Measurements from ENCODE around the gene NPEPL1. TPM values are rescaled to one million over a fixed set of nuclear protein-coding genes. Genes with fewer than 3 reads are reported as not detected.

The NPEPL1 gene
- total RNA-seq, 1 experiment from 2014 or later, result 41.9 TPM

DNA sequence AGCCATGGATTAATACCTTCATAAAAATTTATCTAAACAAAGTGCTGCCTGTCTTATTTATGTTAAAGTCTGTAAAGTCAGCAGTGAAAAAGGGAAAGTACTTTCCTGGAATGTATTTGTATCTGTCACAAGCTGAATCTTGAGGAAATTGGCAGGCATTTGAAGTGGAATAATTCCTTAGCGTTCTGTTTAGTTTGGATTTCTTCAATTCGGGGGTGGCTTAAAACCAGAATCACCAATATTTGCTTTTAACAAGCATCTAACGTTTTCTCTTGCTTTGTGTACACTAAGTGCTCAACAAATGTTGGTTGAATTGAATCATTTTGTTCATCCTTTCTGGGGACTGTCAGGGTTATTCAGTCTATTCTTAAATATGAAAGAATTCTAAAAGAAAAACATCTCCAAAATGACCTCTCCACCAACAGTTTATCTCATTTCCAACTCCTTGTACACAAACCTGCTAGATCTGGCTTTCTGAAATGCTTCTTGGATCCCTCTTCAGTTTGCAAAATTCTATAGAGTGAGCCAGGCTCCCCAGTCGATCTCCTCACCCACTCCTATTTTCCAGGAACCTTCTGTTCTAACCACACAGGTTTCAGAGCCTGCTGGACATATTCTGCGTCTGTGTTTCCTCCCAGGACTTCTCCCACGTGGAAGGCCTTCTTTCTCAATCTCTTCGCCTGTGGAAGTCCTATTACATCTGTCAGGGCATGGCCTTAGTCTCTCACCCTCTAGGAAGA is 2.0 kb upstream of the NPEPL1 start:
- intact Hi-C loops (cut with micrococcal nuclease; ENCODE audit: unreplicated experiment), result loop anchor here (5.0 kb wide), 2 partner anchors 38 to 453 kb away; partner anchors contain the start of gene STX16

DNA sequence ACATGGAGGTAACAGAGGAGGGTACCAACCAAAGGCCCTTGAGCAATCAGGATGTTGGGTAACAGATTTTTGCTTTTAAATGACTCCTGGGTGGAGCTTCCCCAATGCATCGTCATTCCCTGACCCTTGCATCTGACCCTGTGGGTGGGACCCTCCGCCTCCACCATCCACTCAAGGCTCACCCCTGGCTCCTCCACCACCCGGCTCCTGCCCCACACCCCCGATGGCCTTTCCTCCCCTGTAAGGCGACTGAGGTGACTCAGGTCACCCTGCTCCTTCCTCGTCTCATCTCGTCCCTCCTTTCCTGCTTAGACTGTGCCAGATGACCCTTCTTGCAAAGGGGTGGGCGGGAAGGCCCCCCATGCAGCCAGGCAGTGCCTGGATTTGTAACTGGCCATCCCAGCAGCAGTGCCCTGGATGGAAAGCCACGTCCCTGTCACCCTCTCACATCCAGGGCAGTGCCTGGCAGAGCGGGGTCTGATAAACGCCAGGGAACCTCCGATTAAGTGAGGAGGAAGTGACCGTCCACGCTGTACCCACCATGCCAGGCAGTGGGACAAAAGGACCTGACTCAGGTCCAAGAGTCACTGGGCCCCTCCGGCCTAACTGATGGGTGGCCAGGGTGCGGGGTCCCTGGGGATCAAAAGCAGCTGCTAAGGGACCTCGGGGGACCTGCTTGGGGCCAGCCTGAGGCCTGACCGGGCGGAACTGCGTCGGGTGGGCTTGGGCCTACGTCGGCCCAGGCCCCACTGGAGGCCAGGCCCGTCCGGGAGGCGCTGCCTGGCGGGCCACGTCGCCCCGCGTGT is 624 bp upstream of the NPEPL1 start:
- POLR2A ChIA-PET, result no interaction called here
- no peaks in the 10 kb centered on the region for H3K4me1 Mint-ChIP-seq (ENCODE audit: low read depth, unreplicated experiment)
- Histone ChIP-seq H3K9me3 (no peaks in the 10 kb centered on the region), H3K4me1 (peaks cover 18% of the 10 kb centered on the region), H3K27me3 (replicated peaks; ENCODE audit: control insufficient read depth, insufficient read depth, low read length) (no peaks in the 10 kb centered on the region), H3K36me3 (ENCODE audit: control insufficient read depth, insufficient read depth, low read length) (peaks cover 1% of the 10 kb centered on the region; the same call in 1 of the 2 replicates), H3K4me3 (ENCODE audit: low read depth, low read length) (no peak overlapping the region)
- H3K36me3 Mint-ChIP-seq (ENCODE audit: insufficient read depth, unreplicated experiment), result no peaks in the 10 kb centered on the region
- peak in 1 of 2 experiments; percentile 56 for DNase-seq
- BruUV-seq (replicated peaks), result no TSS peak
- no peak overlapping the region for H3K27ac Mint-ChIP-seq (ENCODE audit: unreplicated experiment)
- CTCF ChIA-PET, result interaction anchor here (0.5 to 1.2 kb wide), 3 partner anchors 25 to 1110 kb away, joined by 3 to 4 read pairs (median 3); partner anchors contain the start of gene STX16
- TF ChIP-seq, protein P1, sequence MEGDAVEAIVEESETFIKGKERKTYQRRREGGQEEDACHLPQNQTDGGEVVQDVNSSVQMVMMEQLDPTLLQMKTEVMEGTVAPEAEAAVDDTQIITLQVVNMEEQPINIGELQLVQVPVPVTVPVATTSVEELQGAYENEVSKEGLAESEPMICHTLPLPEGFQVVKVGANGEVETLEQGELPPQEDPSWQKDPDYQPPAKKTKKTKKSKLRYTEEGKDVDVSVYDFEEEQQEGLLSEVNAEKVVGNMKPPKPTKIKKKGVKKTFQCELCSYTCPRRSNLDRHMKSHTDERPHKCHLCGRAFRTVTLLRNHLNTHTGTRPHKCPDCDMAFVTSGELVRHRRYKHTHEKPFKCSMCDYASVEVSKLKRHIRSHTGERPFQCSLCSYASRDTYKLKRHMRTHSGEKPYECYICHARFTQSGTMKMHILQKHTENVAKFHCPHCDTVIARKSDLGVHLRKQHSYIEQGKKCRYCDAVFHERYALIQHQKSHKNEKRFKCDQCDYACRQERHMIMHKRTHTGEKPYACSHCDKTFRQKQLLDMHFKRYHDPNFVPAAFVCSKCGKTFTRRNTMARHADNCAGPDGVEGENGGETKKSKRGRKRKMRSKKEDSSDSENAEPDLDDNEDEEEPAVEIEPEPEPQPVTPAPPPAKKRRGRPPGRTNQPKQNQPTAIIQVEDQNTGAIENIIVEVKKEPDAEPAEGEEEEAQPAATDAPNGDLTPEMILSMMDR (IDR thresholded peaks at IDR 0.05; ENCODE audit: insufficient read depth in 1 of 2, low read depth in 1 of 2, low read length in 1 of 2, severe bottlenecking in 1 of 2, unreplicated experiment in 1 of 2), result peak in 1 of 2 experiments; percentile 2
- no peaks in the 10 kb centered on the region for H3K9me3 Mint-ChIP-seq (ENCODE audit: unreplicated experiment)
- H3K27me3 Mint-ChIP-seq (ENCODE audit: insufficient read depth, unreplicated experiment), result no peaks in the 10 kb centered on the region
- intact Hi-C loops (cut with micrococcal nuclease; ENCODE audit: unreplicated experiment), result loop anchor here (5.0 kb wide), 2 partner anchors 40 to 455 kb away; partner anchors contain the start of gene STX16
- no peak overlapping the region for H3K4me3 Mint-ChIP-seq (ENCODE audit: unreplicated experiment)

More for the DNA sequence above, 2.0 kb upstream of the NPEPL1 start:
- Mint-ChIP-seq H3K27me3 (ENCODE audit: insufficient read depth, unreplicated experiment) (no peaks in the 10 kb centered on the region), H3K9me3 (ENCODE audit: unreplicated experiment) (no peaks in the 10 kb centered on the region), H3K36me3 (ENCODE audit: insufficient read depth, unreplicated experiment) (no peaks in the 10 kb centered on the region), H3K4me1 (ENCODE audit: low read depth, unreplicated experiment) (no peaks in the 10 kb centered on the region), H3K27ac (ENCODE audit: unreplicated experiment) (no peak overlapping the region), H3K4me3 (ENCODE audit: unreplicated experiment) (no peak overlapping the region)
- Histone ChIP-seq H3K36me3 (ENCODE audit: control insufficient read depth, insufficient read depth, low read length) (no peaks in the 10 kb centered on the region; the same call in 1 of the 2 replicates), H3K9me3 (no peaks in the 10 kb centered on the region), H3K27me3 (replicated peaks; ENCODE audit: control insufficient read depth, insufficient read depth, low read length) (no peaks in the 10 kb centered on the region), H3K4me1 (peaks cover 18% of the 10 kb centered on the region), H3K4me3 (ENCODE audit: low read depth, low read length) (no peak overlapping the region)
- no peak for DNase-seq
- ChIA-PET CTCF (interaction anchor here (0.6 to 1.2 kb wide), 5 partner anchors 10 to 219 kb away, joined by 3 to 6 read pairs (median 4); partner anchors contain the start of gene STX16), POLR2A (interaction anchor here (0.5 to 0.6 kb wide), 3 partner anchors 29 to 157 kb away, joined by 3 to 7 read pairs (median 3); partner anchors contain the start of gene STX16)
- TF ChIP-seq, protein P1 (IDR thresholded peaks at IDR 0.05; ENCODE audit: insufficient read depth in 1 of 2, low read depth in 1 of 2, low read length in 1 of 2, severe bottlenecking in 1 of 2, unreplicated experiment in 1 of 2), result no peak
- no TSS peak for BruUV-seq (replicated peaks)

All from Caco-2 (cell line).